ENCODE data around the gene KLC3.
"Not testable (repeated sequence)": the region's sequence is repeated elsewhere in the genome, so short reads cannot be mapped to it uniquely, and the experiment has no call there.

KLC3 gene

GRCh38 chr19:45307361-45307760 lies 33.2 kb upstream of the KLC3 start:
- no peak overlapping the region for H3K9ac ChIP-seq (ENCODE audit: low read length)

GRCh38 chr19:45309322-45309721 lies 31.2 kb upstream of the KLC3 start:
- not testable (repeated sequence) for H2BK120ac ChIP-seq (ENCODE audit: low read depth, low read length)

More at GRCh38 chr19:45307361-45307760, 33.2 kb upstream of the KLC3 start:
- H3K4ac ChIP-seq (ENCODE audit: low read depth in 1 of 2, low read length in 2 of 2), result no peak overlapping the region
- peaks cover 2% of the 10 kb centered on the region for H3K4me1 ChIP-seq (ENCODE audit: control insufficient read depth, insufficient read depth, low read depth, low read length)
- H3K9me3 ChIP-seq (ENCODE audit: control insufficient read depth, low read length), result peaks cover 5% of the 10 kb centered on the region
- no peak overlapping the region for H3K23ac ChIP-seq (ENCODE audit: low read length in 2 of 2)
- H2BK5ac ChIP-seq (ENCODE audit: low read depth, low read length, poor library complexity, severe bottlenecking), result no peak overlapping the region
- H3K79me1 ChIP-seq (replicated peaks; ENCODE audit: low read length, poor library complexity, severe bottlenecking), result no peaks in the 10 kb centered on the region
- H4K91ac ChIP-seq (ENCODE audit: low read length), result no peak overlapping the region
- no peaks in the 10 kb centered on the region for H3K27me3 ChIP-seq (ENCODE audit: control insufficient read depth in 1 of 2, insufficient read depth in 1 of 2, low read length in 2 of 2)
- H2BK120ac ChIP-seq (ENCODE audit: low read depth, low read length), result no peak overlapping the region
- no peak overlapping the region for H2BK12ac ChIP-seq (ENCODE audit: low read length in 2 of 2)
- H3K14ac ChIP-seq (ENCODE audit: low read length in 2 of 2), result no peak overlapping the region
- H3K4me2 ChIP-seq (ENCODE audit: low read length, poor library complexity, severe bottlenecking), result no peak overlapping the region
- H2BK15ac ChIP-seq (ENCODE audit: low read depth, poor library complexity, severe bottlenecking), result no peak overlapping the region
- H4K8ac ChIP-seq (ENCODE audit: low read length), result no peak overlapping the region
- H3K4me3 ChIP-seq (ENCODE audit: insufficient read depth in 1 of 2, low read depth in 1 of 2, low read length in 2 of 2), result no peak overlapping the region
- H3K18ac ChIP-seq (ENCODE audit: low read depth in 1 of 2, low read length in 2 of 2), result no peak overlapping the region
- H2AK5ac ChIP-seq (ENCODE audit: low read length, severe bottlenecking), result no peak overlapping the region
- no peak overlapping the region for H3K27ac ChIP-seq (ENCODE audit: low read length, poor library complexity, severe bottlenecking)
- DNase-seq, result no peak
- WGBS, result 91% methylated on average over 19 of the region's 19 CpGs
- H2AFZ ChIP-seq (ENCODE audit: low read depth, low read length), result no peak overlapping the region
- H3K36me3 ChIP-seq (ENCODE audit: control insufficient read depth in 1 of 2, insufficient read depth in 2 of 2, low read depth in 1 of 2, low read length in 2 of 2), result peaks cover 4 to 10% of the 10 kb centered on the region in 2 experiments

GRCh38 chr19:45311621-45312020 lies 28.9 kb upstream of the KLC3 start:
- Histone ChIP-seq H3K4me3 (ENCODE audit: insufficient read depth in 1 of 2, low read depth in 1 of 2, low read length in 2 of 2) (no peak overlapping the region), H3K27me3 (ENCODE audit: control insufficient read depth in 1 of 2, insufficient read depth in 1 of 2, low read length in 2 of 2) (peaks cover 15 to 34% of the 10 kb centered on the region in 2 experiments), H2AK5ac (ENCODE audit: low read length, severe bottlenecking) (no peak overlapping the region), H3K4me2 (ENCODE audit: low read length, poor library complexity, severe bottlenecking) (no peak overlapping the region), H3K18ac (ENCODE audit: low read depth in 1 of 2, low read length in 2 of 2) (peak overlapping the region in 1 of 2 experiments; percentile 21), H4K8ac (ENCODE audit: low read length) (no peak overlapping the region), H2BK15ac (ENCODE audit: low read depth, poor library complexity, severe bottlenecking) (no peak overlapping the region), H2AFZ (ENCODE audit: low read depth, low read length) (no peak overlapping the region), H4K91ac (ENCODE audit: low read length) (peak overlapping the region; percentile 50), H3K4ac (ENCODE audit: low read depth in 1 of 2, low read length in 2 of 2) (no peak overlapping the region), H2BK120ac (ENCODE audit: low read depth, low read length) (no peak overlapping the region), H2BK12ac (ENCODE audit: low read length in 2 of 2) (no peak overlapping the region), H3K36me3 (ENCODE audit: control insufficient read depth in 1 of 2, insufficient read depth in 2 of 2, low read depth in 1 of 2, low read length in 2 of 2) (no peaks in the 10 kb centered on the region), H2BK5ac (ENCODE audit: low read depth, low read length, poor library complexity, severe bottlenecking) (no peak overlapping the region), H3K23ac (ENCODE audit: low read length in 2 of 2) (no peak overlapping the region), H3K4me1 (ENCODE audit: control insufficient read depth, insufficient read depth, low read depth, low read length) (peaks cover 2% of the 10 kb centered on the region), H3K9me3 (ENCODE audit: control insufficient read depth, low read length) (no peaks in the 10 kb centered on the region), H3K79me1 (replicated peaks; ENCODE audit: low read length, poor library complexity, severe bottlenecking) (no peaks in the 10 kb centered on the region), H3K14ac (ENCODE audit: low read length in 2 of 2) (no peak overlapping the region), H3K27ac (ENCODE audit: low read length, poor library complexity, severe bottlenecking) (no peak overlapping the region), H3K9ac (ENCODE audit: low read length) (no peak overlapping the region)
- 59% methylated on average over 18 of the region's 18 CpGs for WGBS
- DNase-seq, result no peak

More at GRCh38 chr19:45309322-45309721, 31.2 kb upstream of the KLC3 start:
- H3K79me1 ChIP-seq (replicated peaks; ENCODE audit: low read length, poor library complexity, severe bottlenecking); H3K27ac ChIP-seq (ENCODE audit: low read length, poor library complexity, severe bottlenecking); H3K18ac ChIP-seq (ENCODE audit: low read depth in 1 of 2, low read length in 2 of 2); H4K91ac ChIP-seq (ENCODE audit: low read length); H2AK5ac ChIP-seq (ENCODE audit: low read length, severe bottlenecking); H2BK12ac ChIP-seq (ENCODE audit: low read length in 2 of 2); H4K8ac ChIP-seq (ENCODE audit: low read length); H3K4ac ChIP-seq (ENCODE audit: low read depth in 1 of 2, low read length in 2 of 2); H3K14ac ChIP-seq (ENCODE audit: low read length in 2 of 2); H3K36me3 ChIP-seq (ENCODE audit: control insufficient read depth in 1 of 2, insufficient read depth in 2 of 2, low read depth in 1 of 2, low read length in 2 of 2); H2BK15ac ChIP-seq (ENCODE audit: low read depth, poor library complexity, severe bottlenecking); H3K4me3 ChIP-seq (ENCODE audit: insufficient read depth in 1 of 2, low read depth in 1 of 2, low read length in 2 of 2); H3K23ac ChIP-seq (ENCODE audit: low read length in 2 of 2); H3K9me3 ChIP-seq (ENCODE audit: control insufficient read depth, low read length); H2BK5ac ChIP-seq (ENCODE audit: low read depth, low read length, poor library complexity, severe bottlenecking); H2AFZ ChIP-seq (ENCODE audit: low read depth, low read length); H3K4me2 ChIP-seq (ENCODE audit: low read length, poor library complexity, severe bottlenecking); H3K9ac ChIP-seq (ENCODE audit: low read length); H3K4me1 ChIP-seq (ENCODE audit: control insufficient read depth, insufficient read depth, low read depth, low read length); DNase-seq: not testable (repeated sequence)
- WGBS, result 95% methylated on average over 8 of the region's 8 CpGs
- peaks cover 0 to 14% of the 10 kb centered on the region in 2 experiments for H3K27me3 ChIP-seq (ENCODE audit: control insufficient read depth in 1 of 2, insufficient read depth in 1 of 2, low read length in 2 of 2)

GRCh38 chr19:45312285-45312684 lies 28.3 kb upstream of the KLC3 start:
- H3K36me3 ChIP-seq (ENCODE audit: control insufficient read depth in 1 of 2, insufficient read depth in 2 of 2, low read depth in 1 of 2, low read length in 2 of 2); H3K4me2 ChIP-seq (ENCODE audit: low read length, poor library complexity, severe bottlenecking); H3K79me1 ChIP-seq (replicated peaks; ENCODE audit: low read length, poor library complexity, severe bottlenecking); H2BK120ac ChIP-seq (ENCODE audit: low read depth, low read length); H3K23ac ChIP-seq (ENCODE audit: low read length in 2 of 2); H2BK12ac ChIP-seq (ENCODE audit: low read length in 2 of 2); H3K4me1 ChIP-seq (ENCODE audit: control insufficient read depth, insufficient read depth, low read depth, low read length); DNase-seq; H4K8ac ChIP-seq (ENCODE audit: low read length); H3K9ac ChIP-seq (ENCODE audit: low read length); H3K27ac ChIP-seq (ENCODE audit: low read length, poor library complexity, severe bottlenecking); H4K91ac ChIP-seq (ENCODE audit: low read length); H2AFZ ChIP-seq (ENCODE audit: low read depth, low read length); H3K4ac ChIP-seq (ENCODE audit: low read depth in 1 of 2, low read length in 2 of 2); H3K14ac ChIP-seq (ENCODE audit: low read length in 2 of 2); H2AK5ac ChIP-seq (ENCODE audit: low read length, severe bottlenecking); H3K18ac ChIP-seq (ENCODE audit: low read depth in 1 of 2, low read length in 2 of 2); H3K4me3 ChIP-seq (ENCODE audit: insufficient read depth in 1 of 2, low read depth in 1 of 2, low read length in 2 of 2); H3K9me3 ChIP-seq (ENCODE audit: control insufficient read depth, low read length); H2BK5ac ChIP-seq (ENCODE audit: low read depth, low read length, poor library complexity, severe bottlenecking); H2BK15ac ChIP-seq (ENCODE audit: low read depth, poor library complexity, severe bottlenecking): not testable (repeated sequence)
- WGBS, result 93% methylated on average over 14 of the region's 14 CpGs
- H3K27me3 ChIP-seq (ENCODE audit: control insufficient read depth in 1 of 2, insufficient read depth in 1 of 2, low read length in 2 of 2), result peaks cover 16 to 34% of the 10 kb centered on the region in 2 experiments
